Lower leg skin (tissue), 4 donors: ENCODE data around the gene BSPRY. TPM values are rescaled to one million over a fixed set of nuclear protein-coding genes. Genes with fewer than 3 reads are reported as not detected.

Experiments used
- DNase-seq, 2 donors: peaks; one replicate each; pipeline ENCODE4 v3.0.0-alpha.2; 2019; ENCODE audit warnings: low spot score in 2 of 2
- H3K4me3 ChIP-seq: fragments of 200-600 bp; sonication (generic); 2 replicates; pipeline ENCODE4 v1.5.1; 2017; ENCODE audit warnings: mild to moderate bottlenecking, low read depth; ENCODE audit not compliant: poor library complexity, severe bottlenecking
- POLR2A ChIP-seq, 2 donors: fragments of 450-650 bp; IDR thresholded peaks; one replicate each; pipeline ENCODE4 v1.6.1; 2016 to 2017; ENCODE audit warnings: antibody characterized with exemption in 2 of 2, mild to moderate bottlenecking in 1 of 2, moderate library complexity in 1 of 2
- WGBS, 2 donors: methylation state at CpG; one replicate each; pipeline ENCODE4 v1.1.5; 2018; 5-methylcytosine and 5-hydroxymethylcytosine counted together
- intact Hi-C: fragments of 100-400 bp; cut with DNase I; formaldehyde crosslinking; loops from one replicate; pipeline ENCODE4 v1.15.0; 2023; ENCODE audit warnings: low total_unique reads
- total RNA-seq, 4 donors: library from RNA; depleted of rRNA; stranded (reverse); fragments of >200 nt; gene quantifications; one replicate each; pipeline ENCODE4 v1.1.0, GENCODE V29; 2016

BSPRY gene
- total RNA-seq, 4 donors from 2014 or later: 36.9 to 56.9 (median 43.4) TPM

DNA sequence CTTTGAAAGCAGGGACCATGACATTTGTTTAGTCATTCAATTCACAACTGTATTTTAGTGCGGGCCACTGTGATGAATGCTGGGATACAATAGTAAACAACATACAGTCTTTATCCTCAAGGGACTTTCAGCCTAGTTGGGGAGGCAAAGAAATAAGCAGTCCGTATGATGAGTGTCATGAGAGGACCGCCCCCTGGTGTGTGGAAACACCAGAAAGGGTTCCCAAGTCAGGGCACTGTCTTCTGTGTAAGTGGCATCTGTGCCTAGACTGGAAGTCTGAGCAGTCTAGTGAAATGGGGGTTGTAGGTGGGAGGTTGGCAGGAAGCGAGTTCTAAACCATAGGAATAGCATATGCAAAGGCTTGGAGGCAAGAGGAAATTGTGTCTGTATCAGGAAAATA lies 68.0 kb downstream of the BSPRY start:
- H3K4me3 ChIP-seq: no peak overlapping the region
- WGBS, 2 donors: 79 to 81% methylated on average over 4 of the region's 4 CpGs
- DNase-seq: no peak
- intact Hi-C loops: no loop called here
- TF ChIP-seq POLR2A (IDR thresholded peaks at IDR 0.05): no peak

Other genes starting within 250 kb of the BSPRY start
- 100 to 1,000 TPM in 2 of 4 donors, 10 to 100 TPM in 2; 82.4 to 128 (median 99.2) TPM for gene SLC31A2, start 198.5 kb upstream of the BSPRY start, total RNA-seq
- 10 to 100 TPM; 27.7 to 33.3 (median 30.3) TPM for gene FKBP15, start 128.3 kb upstream of the BSPRY start, total RNA-seq
- 10 to 100 TPM; 22.9 to 45.0 (median 33.9) TPM for gene SLC31A1, start 128.0 kb upstream of the BSPRY start, total RNA-seq
- 10 to 100 TPM; 17.8 to 33.3 (median 20.1) TPM for gene CDC26, start 74.0 kb upstream of the BSPRY start, total RNA-seq
- 10 to 100 TPM; 15.6 to 20.2 (median 16.8) TPM for gene PRPF4, start 73.9 kb upstream of the BSPRY start, total RNA-seq
- 1 to 10 TPM in 2 of 4 donors, not detected in 2; 1.1 to 1.5 TPM for gene RNF183, start 46.2 kb upstream of the BSPRY start, total RNA-seq
- 1 to 10 TPM; 1.3 to 2.3 (median 1.8) TPM for gene WDR31, start 9.3 kb upstream of the BSPRY start, total RNA-seq
- 10 to 100 TPM; 44.7 to 50.3 (median 48.3) TPM for gene HDHD3, start 27.4 kb downstream of the BSPRY start, total RNA-seq
- gene ALAD, start 51.7 kb downstream of the BSPRY start, total RNA-seq: 10 to 100 TPM; 26.0 to 60.7 (median 39.9) TPM
- 10 to 100 TPM; 20.9 to 39.1 (median 27.1) TPM for gene POLE3, start 61.1 kb downstream of the BSPRY start, total RNA-seq
- under 1 TPM; 0.17 to 0.46 (median 0.37) TPM for gene C9orf43, start 61.2 kb downstream of the BSPRY start, total RNA-seq
- 10 to 100 TPM; 10.5 to 18.2 (median 12.8) TPM for gene RGS3, start 114.2 kb downstream of the BSPRY start, total RNA-seq